ENCODE measurements around the gene ABR. TPM values are rescaled to one million over a fixed set of nuclear protein-coding genes. Genes with fewer than 3 reads are reported as not detected.

ABR gene
- polyA plus RNA-seq, 2 of the 4 experiments (the other 2 are of a cell fraction) = 70.9 to 73.8 TPM

- ATAC-seq (peak in 1 of 2 experiments; percentile 13; a peak in 2 of 6 replicates), DNase-seq (ENCODE audit: low read depth in 1 of 2, low spot score in 1 of 2) (no peak), FAIRE-seq (no peak)
- no peak for TF ChIP-seq HDAC2 (IDR thresholded peaks at IDR 0.05)
- TF ChIP-seq EHF (CRISPR knock-in tag; IDR thresholded peaks at IDR 0.05) = no peak
- no peak for TF ChIP-seq HES2 (IDR thresholded peaks at IDR 0.05)
- TF ChIP-seq REST (IDR thresholded peaks at IDR 0.05) = no peak
- TF ChIP-seq RFX5 (IDR thresholded peaks at IDR 0.05) = no peak
- no peak for TF ChIP-seq SREBF2 (IDR thresholded peaks at IDR 0.05)
- TF ChIP-seq NR3C1 (IDR thresholded peaks at IDR 0.05) = no peak
- no peak for TF ChIP-seq CEBPB (IDR thresholded peaks at IDR 0.05)
- no peak for TF ChIP-seq CTCF (IDR thresholded peaks at IDR 0.05)
- no peak for TF ChIP-seq CHD4 (IDR thresholded peaks at IDR 0.05; ENCODE audit: borderline replicate concordance)
- TF ChIP-seq POLR2AphosphoS2 (conservative IDR thresholded peaks at IDR 0.05; ENCODE audit: low read length) = no peak
- no peak for TF ChIP-seq MAFK (IDR thresholded peaks at IDR 0.05; ENCODE audit: partially characterized antibody)
- no peak for TF ChIP-seq RNF2 (IDR thresholded peaks at IDR 0.05; ENCODE audit: borderline replicate concordance, low read depth)
- no peak for TF ChIP-seq NFE2L2 (conservative IDR thresholded peaks at IDR 0.05; ENCODE audit: low read length)
- no peak for TF ChIP-seq PBX3 (IDR thresholded peaks at IDR 0.05)
- WGBS (ENCODE audit: missing lambda C conversion rate) = 86% methylated on average over 30 of the region's 30 CpGs
- POLR2A ChIA-PET = no interaction called here
- Histone ChIP-seq H3K4me3 (no peak overlapping the region), H3K4me2 (no peak overlapping the region), H3K4me1 (no peaks in the 10 kb centered on the region), H3K27ac (no peak overlapping the region), H3K9me3 (no peaks in the 10 kb centered on the region)
- CTCF ChIA-PET = interaction anchor here (0.6 to 2.9 kb wide), 7 partner anchors 9 to 163 kb away, joined by 3 to 14 read pairs (median 5); no protein-coding TSS in a partner anchor
These were observed 150.4 kb downstream of the ABR start for GRCh38 chr17:1029196-1029921.

- no peak overlapping the region for H3K4me3 ChIP-seq
- ATAC-seq (no peak), DNase-seq (ENCODE audit: low read depth in 1 of 2, low spot score in 1 of 2) (no peak), FAIRE-seq (no peak)
- no peak overlapping the region for H3K4me2 ChIP-seq
- no peaks in the 10 kb centered on the region for H3K4me1 ChIP-seq
- H3K27ac ChIP-seq = no peak overlapping the region
- TF ChIP-seq HEYL (CRISPR knock-in tag; IDR thresholded peaks at IDR 0.05) = no peak
- TF ChIP-seq RFX5 (IDR thresholded peaks at IDR 0.05) = no peak
- no peak for TF ChIP-seq EHMT2 (IDR thresholded peaks at IDR 0.05; ENCODE audit: low read depth)
- no peak for TF ChIP-seq FOXS1 (CRISPR knock-in tag; IDR thresholded peaks at IDR 0.05)
- no peak for TF ChIP-seq PHF8 (IDR thresholded peaks at IDR 0.05; ENCODE audit: borderline replicate concordance, low read depth)
- no peak for TF ChIP-seq CTCF (IDR thresholded peaks at IDR 0.05)
- 91% methylated on average over 9 of the region's 9 CpGs for WGBS (ENCODE audit: missing lambda C conversion rate)
- ChIA-PET POLR2A (no interaction called here), CTCF (interaction anchor here (0.9 to 1.8 kb wide), 7 partner anchors 23 to 160 kb away, joined by 3 to 7 read pairs (median 4); partner anchors contain the start of gene TIMM22)
- no peaks in the 10 kb centered on the region for H3K9me3 ChIP-seq
These were observed 152.7 kb downstream of the ABR start for GRCh38 chr17:1027044-1027443.
